ENCODE measurements around the gene SLC25A23.

DNA sequence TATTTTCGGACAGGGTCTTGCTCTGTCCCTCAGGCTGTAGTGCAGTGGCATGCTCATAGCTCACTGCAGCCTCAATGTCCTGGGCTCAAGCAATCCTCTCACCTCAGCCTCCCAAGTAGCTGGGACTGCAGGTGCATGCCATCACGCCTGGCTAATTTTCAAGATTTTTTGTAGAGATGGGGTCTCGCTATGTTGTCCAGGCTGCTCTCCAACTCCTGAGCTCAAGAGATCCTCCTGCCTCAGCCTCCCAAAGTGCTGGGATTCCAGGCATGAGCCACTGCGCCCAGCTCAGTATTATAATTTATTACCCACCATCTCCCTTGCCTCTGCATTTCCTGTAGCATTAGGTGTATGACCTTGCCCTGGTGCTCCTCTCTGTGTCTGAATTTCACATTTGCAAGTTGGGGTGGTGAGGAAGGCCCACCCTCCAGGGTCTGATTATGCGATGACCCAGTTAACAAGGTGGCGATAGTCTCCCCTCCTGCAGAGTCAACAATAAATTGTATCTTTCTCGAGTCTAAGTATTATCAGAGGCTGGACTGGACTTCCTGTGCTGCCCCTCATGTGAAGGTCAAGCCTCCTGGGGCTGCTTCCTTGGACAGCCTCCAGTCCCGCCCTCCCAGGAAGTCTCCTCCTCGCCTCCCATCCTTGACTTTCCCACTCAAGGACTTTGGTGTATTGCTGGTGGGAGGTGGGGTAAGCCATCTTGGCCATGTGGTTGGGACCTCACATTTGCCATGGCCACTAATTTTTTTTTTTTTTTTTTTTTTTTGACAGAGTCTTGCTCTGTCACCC, 44.0 kb upstream of the SLC25A23 start:
- no peak for TF ChIP-seq TBP (optimal IDR thresholded peaks at IDR 0.05; ENCODE audit: low read depth, low read length)
- TF ChIP-seq GABPA (tag; conservative IDR thresholded peaks at IDR 0.05; ENCODE audit: low read depth): no peak
- TF ChIP-seq KAT2B (IDR thresholded peaks at IDR 0.05; ENCODE audit: low read depth, low read length): no peak
- TF ChIP-seq, protein P1, sequence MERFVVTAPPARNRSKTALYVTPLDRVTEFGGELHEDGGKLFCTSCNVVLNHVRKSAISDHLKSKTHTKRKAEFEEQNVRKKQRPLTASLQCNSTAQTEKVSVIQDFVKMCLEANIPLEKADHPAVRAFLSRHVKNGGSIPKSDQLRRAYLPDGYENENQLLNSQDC (CRISPR knock-in tag; IDR thresholded peaks at IDR 0.05): no peak
- no peak for TF ChIP-seq RNF2 (IDR thresholded peaks at IDR 0.05)
- no peak for TF ChIP-seq TAF1 (IDR thresholded peaks at IDR 0.05; ENCODE audit: control insufficient read depth, extremely low read depth, insufficient read depth, low read length, severe bottlenecking)

Measured in K562 (cell line).